Upper lobe of right lung (tissue), 1 donor: ENCODE measurements around the gene PRKCA. TPM values are rescaled to one million over a fixed set of nuclear protein-coding genes. Genes with fewer than 3 reads are reported as not detected.

Experiments used
- ATAC-seq: fragments of 200-7000 bp; cut with Tn5 transposase; one replicate; pipeline ENCODE4 v1.9.1; 2020; ENCODE audit warnings: mild to moderate bottlenecking, moderate library complexity
- DNase-seq: peaks from one replicate; pipeline ENCODE4 v3.0.0-alpha.2; 2020
- H3K27ac ChIP-seq: fragments of 200-600 bp; one replicate; pipeline ENCODE4 v1.8.0; 2022
- H3K27me3 ChIP-seq: fragments of 200-600 bp; one replicate; pipeline ENCODE4 v1.8.0; 2022; ENCODE audit warnings: mild to moderate bottlenecking
- H3K36me3 ChIP-seq: fragments of 200-600 bp; one replicate; pipeline ENCODE4 v1.8.0; 2022
- H3K4me1 ChIP-seq: fragments of 200-600 bp; one replicate; pipeline ENCODE4 v1.8.0; 2022
- H3K4me3 ChIP-seq: fragments of 200-600 bp; one replicate; pipeline ENCODE4 v1.8.0; 2022; ENCODE audit warnings: mild to moderate bottlenecking
- H3K9me3 ChIP-seq: fragments of 200-600 bp; one replicate; pipeline ENCODE4 v1.8.0; 2022
- CTCF ChIP-seq: fragments of 200-600 bp; IDR thresholded peaks from one replicate; pipeline ENCODE4 v1.8.0; 2022; ENCODE audit warnings: antibody characterized with exemption
- intact Hi-C: fragments of 100-400 bp; cut with DNase I; formaldehyde crosslinking; loops from one replicate; pipeline ENCODE4 v1.11.0; 2022
- total RNA-seq: library from RNA; stranded (reverse); fragmentation: NEBNext Ultra II Directional; extraction: Animal tissue kit (Norgen Biotek cat#: 25700); gene quantifications from one replicate; pipeline ENCODE4 v1.2.1, GENCODE V29; 2021
- donor health status: DM: no; HTN: yes; CAD: no; lungs with severe emphysema.

PRKCA gene
- total RNA-seq, 1 donor from 2014 or later: 43.4 TPM

- no peak for ATAC-seq
- no peak for DNase-seq
- H3K27me3 ChIP-seq: peaks cover 35% of the 10 kb centered on the region
- H3K4me3 ChIP-seq: no peak overlapping the region
- no peaks in the 10 kb centered on the region for H3K4me1 ChIP-seq
- no peak overlapping the region for H3K27ac ChIP-seq
- TF ChIP-seq CTCF: no peak
- no peaks in the 10 kb centered on the region for H3K36me3 ChIP-seq
- intact Hi-C loops: no loop called here
- H3K9me3 ChIP-seq: no peaks in the 10 kb centered on the region
Measured at GRCh38 chr17:66830451-66830850, 528.0 kb downstream of the PRKCA start.

GRCh38 chr17:66831383-66832210 is 529.2 kb downstream of the PRKCA start:
- Histone ChIP-seq H3K36me3 (no peaks in the 10 kb centered on the region), H3K4me1 (no peaks in the 10 kb centered on the region), H3K27ac (no peak overlapping the region), H3K27me3 (peaks cover 46% of the 10 kb centered on the region), H3K4me3 (no peak overlapping the region), H3K9me3 (no peaks in the 10 kb centered on the region)
- intact Hi-C loops: no loop called here
- DNase-seq (no peak), ATAC-seq (no peak)
- TF ChIP-seq CTCF: no peak

GRCh38 chr17:66833201-66833600 is 530.8 kb downstream of the PRKCA start:
- Histone ChIP-seq H3K27me3 (peaks cover 48% of the 10 kb centered on the region), H3K36me3 (no peaks in the 10 kb centered on the region), H3K27ac (no peak overlapping the region), H3K4me3 (no peak overlapping the region), H3K9me3 (no peaks in the 10 kb centered on the region), H3K4me1 (no peaks in the 10 kb centered on the region)
- no peak for TF ChIP-seq CTCF
- no peak for DNase-seq
- intact Hi-C loops: no loop called here
- no peak for ATAC-seq

- Histone ChIP-seq H3K27ac (no peak overlapping the region), H3K9me3 (no peaks in the 10 kb centered on the region), H3K4me1 (no peaks in the 10 kb centered on the region), H3K36me3 (no peaks in the 10 kb centered on the region), H3K4me3 (no peak overlapping the region), H3K27me3 (peaks cover 44% of the 10 kb centered on the region)
- intact Hi-C loops: no loop called here
- no peak for TF ChIP-seq CTCF
- DNase-seq (no peak), ATAC-seq (no peak)
Measured at GRCh38 chr17:66834426-66834918, 532.1 kb downstream of the PRKCA start.

- Histone ChIP-seq H3K27me3 (peaks cover 49% of the 10 kb centered on the region), H3K9me3 (no peaks in the 10 kb centered on the region), H3K4me3 (no peak within 1 kb of the TSS), H3K4me1 (no peaks in the 10 kb centered on the region), H3K27ac (no peak within 1 kb of the TSS), H3K36me3 (no peaks in the 10 kb centered on the region)
- intact Hi-C loops: no loop called here
- ATAC-seq (no peak), DNase-seq (peak; percentile 57)
- no peak for TF ChIP-seq CTCF
Measured at GRCh38 chr17:66834919-66835454, 532.6 kb downstream of the PRKCA start, which contains the start of gene CACNG5. Gene CACNG5, plus strand, starts transcription at chr17:66835117. Its CDS starts 42,216 bp downstream, at chr17:66877333.
